ENCODE measurements around the gene BRSK1.

GRCh38 chr19:55261671-55262126 is 22.1 kb upstream of the BRSK1 start:
- no peak for TF ChIP-seq CTCF (IDR thresholded peaks at IDR 0.05)
- TF ChIP-seq POLR2A (IDR thresholded peaks at IDR 0.05): no peak
